Amniotic epithelial cell (primary cell): ENCODE data around the gene WDR43.
"Not testable (repeated sequence)": the region's sequence is repeated elsewhere in the genome, so short reads cannot be mapped to it uniquely, and the experiment has no call there.

Source experiments
- DNase-seq: peaks from one replicate; pipeline ENCODE4 v3.0.0-alpha.2; 2010; ENCODE audit warnings: low read depth

WDR43 gene

GRCh38 chr2:28962505-28962904 lies 68.0 kb downstream of the WDR43 start:
- no peak for DNase-seq

- DNase-seq, result no peak
These were observed 76.1 kb downstream of the WDR43 start for GRCh38 chr2:28970464-28971160.

- no peak for DNase-seq
These were observed 78.4 kb downstream of the WDR43 start for GRCh38 chr2:28972778-28973335.

GRCh38 chr2:28974252-28974651 lies 79.8 kb downstream of the WDR43 start:
- no peak for DNase-seq

GRCh38 chr2:28975671-28976070 lies 81.2 kb downstream of the WDR43 start:
- DNase-seq, result peak; percentile 55

GRCh38 chr2:28976584-28976983 lies 82.1 kb downstream of the WDR43 start:
- peak; percentile 87 for DNase-seq

GRCh38 chr2:28977176-28977875 lies 82.9 kb downstream of the WDR43 start:
- DNase-seq, result no peak

GRCh38 chr2:28978001-28978400 lies 83.5 kb downstream of the WDR43 start:
- DNase-seq, result not testable (repeated sequence)

- DNase-seq, result no peak
These were observed 84.1 kb downstream of the WDR43 start for GRCh38 chr2:28978606-28979005.

GRCh38 chr2:28979041-28979440 lies 84.6 kb downstream of the WDR43 start:
- DNase-seq, result no peak

- no peak for DNase-seq
These were observed 85.3 kb downstream of the WDR43 start for GRCh38 chr2:28979576-28980366.

- no peak for DNase-seq
These were observed 86.0 kb downstream of the WDR43 start for GRCh38 chr2:28980368-28981015.

- DNase-seq, result peak; percentile 62
These were observed 86.6 kb downstream of the WDR43 start, which contains the start of gene TOGARAM2 for GRCh38 chr2:28981016-28981441. TOGARAM2 (plus strand) TSS chr2:28981298; CDS start chr2:28994835, 13,537 bp downstream.

- no peak for DNase-seq
These were observed 87.3 kb downstream of the WDR43 start for GRCh38 chr2:28981620-28982376.

- DNase-seq, result no peak
These were observed 88.0 kb downstream of the WDR43 start for GRCh38 chr2:28982381-28982950.

- no peak for DNase-seq
These were observed 92.0 kb downstream of the WDR43 start for GRCh38 chr2:28986429-28986828.

- no peak for DNase-seq
These were observed 95.5 kb downstream of the WDR43 start for GRCh38 chr2:28989973-28990372.

GRCh38 chr2:28990445-28990844 lies 96.0 kb downstream of the WDR43 start:
- DNase-seq, result no peak

GRCh38 chr2:28991021-28991420 lies 96.6 kb downstream of the WDR43 start:
- DNase-seq, result peak; percentile 73

- DNase-seq, result peak; percentile 35
These were observed 97.0 kb downstream of the WDR43 start for GRCh38 chr2:28991460-28991859.
